HG03469 (cell line): ENCODE results near the gene ACSF3.

Experiments
- ATAC-seq: cut with Tn5 transposase; IDR thresholded peaks from one replicate; pipeline ENCODE4 v1.9.1; 2021; ENCODE audit warnings: mild to moderate bottlenecking, moderate library complexity, moderate number of reproducible peaks; ENCODE audit not compliant: unreplicated experiment

ACSF3 gene

DNA sequence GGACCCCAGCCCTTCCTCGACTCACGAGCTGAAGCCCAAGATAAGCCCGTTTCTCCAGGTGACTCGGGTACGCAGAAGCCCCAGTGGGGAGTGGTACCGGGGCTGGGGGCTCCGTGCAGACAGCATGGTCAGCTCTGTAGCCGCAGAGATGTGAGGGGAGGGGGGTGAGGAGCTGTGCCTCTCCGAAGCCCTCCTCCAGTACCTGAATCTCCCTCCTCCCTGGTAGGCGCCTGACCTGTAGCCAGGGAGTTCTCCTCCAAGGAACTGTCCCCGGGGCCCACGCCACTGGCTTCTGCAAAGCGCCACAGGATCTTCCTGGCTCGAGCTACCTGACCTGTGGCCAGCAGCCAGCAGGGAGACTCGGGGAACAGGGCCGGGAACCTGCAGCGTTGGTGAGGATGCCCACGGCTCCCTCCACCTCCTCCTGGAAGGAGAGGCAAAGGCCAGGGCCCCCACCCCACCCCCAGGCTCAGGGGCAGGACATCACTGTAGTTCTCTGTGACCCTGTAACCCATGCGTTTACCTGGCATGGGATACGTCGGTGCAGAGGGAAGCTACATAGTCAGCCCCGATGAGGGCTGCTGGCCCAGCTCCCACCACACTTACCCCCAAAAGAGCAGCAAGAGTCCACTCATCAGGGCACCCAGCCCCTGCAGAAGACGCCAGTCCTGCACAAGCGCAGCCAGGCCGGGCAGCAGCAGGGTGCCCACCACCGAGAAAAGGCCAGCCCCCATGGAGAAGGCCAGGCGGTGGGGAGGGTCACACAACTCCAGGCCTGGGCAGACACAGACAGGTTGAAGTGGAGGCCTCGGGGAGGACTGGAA lies 105.0 kb downstream of the ACSF3 start:
- no peak for ATAC-seq

- no peak for ATAC-seq
Observed at GRCh38 chr16:89199241-89200123, 105.8 kb downstream of the ACSF3 start.

- ATAC-seq: no peak
Observed at GRCh38 chr16:89200124-89200849, 106.6 kb downstream of the ACSF3 start, which contains the start of gene SLC22A31. TSS of gene SLC22A31 (minus strand) at chr16:89200537. CDS start at chr16:89200501, 36 bp downstream.

GRCh38 chr16:89200850-89201411 lies 107.3 kb downstream of the ACSF3 start:
- no peak for ATAC-seq

- no peak for ATAC-seq
Observed at GRCh38 chr16:89201439-89202377, 108.1 kb downstream of the ACSF3 start.

- ATAC-seq: no peak
Observed at GRCh38 chr16:89202422-89203215, 109.0 kb downstream of the ACSF3 start.
